Measurements from ENCODE around the gene SDCBP2.
A peak's percentile ranks its signal among the peaks of the same experiment; 100 is the strongest.

Gene SDCBP2

GRCh38 chr20:1328680-1329330 is at the start of gene SDCBP2:
Gene SDCBP2 (minus strand): TSS chr20:1329139. CDS start chr20:1320416, 8,723 bp downstream.
- DNase-seq, result no peak

- DNase-seq, result no peak
These were observed 49.8 kb upstream of the SDCBP2 start for GRCh38 chr20:1378735-1379125.

GRCh38 chr20:1377984-1378734 is 49.2 kb upstream of the SDCBP2 start:
- DNase-seq, result no peak

GRCh38 chr20:1377341-1377871 is 48.5 kb upstream of the SDCBP2 start:
- no peak for DNase-seq

GRCh38 chr20:1376408-1377270 is 47.7 kb upstream of the SDCBP2 start:
- DNase-seq, result no peak

- DNase-seq, result no peak
These were observed 47.1 kb upstream of the SDCBP2 start for GRCh38 chr20:1376007-1376406.

GRCh38 chr20:1375515-1375914 is 46.6 kb upstream of the SDCBP2 start:
- DNase-seq, result no peak

GRCh38 chr20:1374246-1374645 is 45.3 kb upstream of the SDCBP2 start:
- DNase-seq, result no peak

- no peak for DNase-seq
These were observed 44.7 kb upstream of the SDCBP2 start for GRCh38 chr20:1373614-1374013.

GRCh38 chr20:1373036-1373435 is 44.1 kb upstream of the SDCBP2 start:
- DNase-seq, result no peak

GRCh38 chr20:1371830-1372539 is 43.0 kb upstream of the SDCBP2 start:
- DNase-seq, result no peak

GRCh38 chr20:1371202-1371782 is 42.4 kb upstream of the SDCBP2 start:
- no peak for DNase-seq

- DNase-seq, result no peak
These were observed 41.7 kb upstream of the SDCBP2 start for GRCh38 chr20:1370548-1371110.

GRCh38 chr20:1369970-1370369 is 41.0 kb upstream of the SDCBP2 start:
- DNase-seq, result no peak

- no peak for DNase-seq
These were observed 39.7 kb upstream of the SDCBP2 start for GRCh38 chr20:1368448-1369199.

GRCh38 chr20:1367479-1367878 is 38.5 kb upstream of the SDCBP2 start:
- DNase-seq, result no peak

- DNase-seq, result peak; percentile 27
These were observed 35.2 kb upstream of the SDCBP2 start for GRCh38 chr20:1364106-1364505.

GRCh38 chr20:1363522-1363921 is 34.6 kb upstream of the SDCBP2 start:
- DNase-seq, result no peak

GRCh38 chr20:1362484-1362883 is 33.5 kb upstream of the SDCBP2 start:
- DNase-seq, result no peak

GRCh38 chr20:1360094-1360846 is 31.3 kb upstream of the SDCBP2 start:
- no peak for DNase-seq

Data from activated naive CD4-positive, alpha-beta T cell treated with Interleukin-2 at 50 U/mL for 16 hours (primary cell).